ENCODE data around the gene ANGPTL4.
"Not testable (repeated sequence)": the region's sequence is repeated elsewhere in the genome, so short reads cannot be mapped to it uniquely, and the experiment has no call there.

Gene ANGPTL4

DNA sequence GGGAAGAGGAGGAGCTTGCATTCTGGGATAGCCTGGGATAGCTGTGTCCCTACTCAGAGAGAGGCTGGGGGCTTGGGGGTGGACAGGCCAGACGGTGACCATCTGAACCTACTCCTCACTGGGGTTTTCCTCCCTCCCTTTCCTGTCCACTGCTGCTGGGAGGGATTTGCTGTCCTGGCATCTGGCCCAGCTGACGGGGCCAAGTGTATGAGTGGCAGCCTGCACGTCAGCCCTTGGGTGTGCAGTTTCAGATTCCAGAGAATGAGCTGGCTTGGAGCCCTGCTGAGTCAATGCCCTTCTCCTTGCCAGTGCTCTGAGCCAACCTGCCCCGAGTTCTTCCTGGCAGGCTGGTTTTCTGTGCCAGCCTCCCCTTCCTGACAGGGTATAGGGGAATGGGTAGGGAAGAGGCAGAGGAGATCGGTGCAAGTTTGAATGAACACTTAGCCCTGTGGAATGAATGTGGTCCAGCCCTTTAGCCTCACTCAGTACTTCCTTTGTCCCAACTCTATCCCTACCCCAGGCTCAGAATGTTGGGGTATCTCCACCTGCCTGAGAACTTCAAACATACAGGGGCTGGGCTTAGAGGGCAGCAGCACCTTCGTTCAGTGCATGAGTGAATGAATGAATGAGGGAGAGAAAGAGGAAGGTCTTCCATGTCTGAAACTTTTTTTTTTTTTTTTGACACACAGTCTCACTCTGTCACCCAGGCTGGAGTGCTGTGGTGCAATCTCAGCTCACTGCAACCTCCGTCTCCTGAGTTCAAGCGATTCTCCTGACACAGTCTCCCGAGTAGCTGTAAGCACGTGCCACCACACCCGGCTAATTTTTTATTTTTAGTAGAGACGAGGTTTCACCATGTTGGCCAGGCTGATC, 1.8 kb upstream of the ANGPTL4 start:
- in situ Hi-C loops (cut with HindIII; ENCODE audit: low sequenced_read_pairs): no loop called here

DNA sequence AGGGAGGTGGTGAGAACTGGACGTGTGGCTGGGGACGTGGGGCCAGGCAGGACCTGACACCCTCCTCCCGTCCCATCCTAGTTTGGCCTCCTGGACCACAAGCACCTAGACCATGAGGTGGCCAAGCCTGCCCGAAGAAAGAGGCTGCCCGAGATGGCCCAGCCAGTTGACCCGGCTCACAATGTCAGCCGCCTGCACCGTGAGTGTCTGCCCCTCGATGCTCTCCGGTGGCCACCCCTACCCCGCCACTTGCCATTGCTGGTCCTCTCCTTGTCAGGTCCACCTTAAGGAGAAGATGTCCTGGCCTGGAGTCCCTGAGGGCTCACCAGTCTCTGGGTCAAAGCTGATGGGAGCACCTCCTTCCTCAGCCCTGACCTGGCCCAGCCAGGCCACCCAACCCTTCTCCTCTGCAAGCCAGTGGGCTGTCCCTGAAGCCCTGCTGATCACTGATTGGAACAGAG, 2.2 kb downstream of the ANGPTL4 start:
- in situ Hi-C loops (cut with HindIII; ENCODE audit: low sequenced_read_pairs): no loop called here

DNA sequence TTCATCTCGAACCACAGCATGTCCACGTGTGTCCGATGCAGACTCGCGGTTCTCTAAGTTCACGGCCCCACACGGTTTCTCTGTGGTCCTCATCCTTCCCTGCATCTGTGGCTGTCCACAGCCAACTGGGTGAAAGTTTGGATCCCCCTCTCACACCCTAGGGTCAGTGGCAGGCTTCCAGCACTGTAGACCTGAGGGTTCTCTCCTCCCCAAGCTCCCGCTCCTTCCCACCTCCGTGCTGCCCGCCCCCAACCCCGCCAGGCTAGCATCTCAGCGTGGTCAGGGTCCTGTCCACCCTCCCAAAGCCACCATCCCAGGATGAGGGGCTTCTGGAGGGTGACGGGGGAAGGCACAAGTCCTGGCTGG, 3.0 kb downstream of the ANGPTL4 start:
- in situ Hi-C loops (cut with HindIII; ENCODE audit: low sequenced_read_pairs): no loop called here

DNA sequence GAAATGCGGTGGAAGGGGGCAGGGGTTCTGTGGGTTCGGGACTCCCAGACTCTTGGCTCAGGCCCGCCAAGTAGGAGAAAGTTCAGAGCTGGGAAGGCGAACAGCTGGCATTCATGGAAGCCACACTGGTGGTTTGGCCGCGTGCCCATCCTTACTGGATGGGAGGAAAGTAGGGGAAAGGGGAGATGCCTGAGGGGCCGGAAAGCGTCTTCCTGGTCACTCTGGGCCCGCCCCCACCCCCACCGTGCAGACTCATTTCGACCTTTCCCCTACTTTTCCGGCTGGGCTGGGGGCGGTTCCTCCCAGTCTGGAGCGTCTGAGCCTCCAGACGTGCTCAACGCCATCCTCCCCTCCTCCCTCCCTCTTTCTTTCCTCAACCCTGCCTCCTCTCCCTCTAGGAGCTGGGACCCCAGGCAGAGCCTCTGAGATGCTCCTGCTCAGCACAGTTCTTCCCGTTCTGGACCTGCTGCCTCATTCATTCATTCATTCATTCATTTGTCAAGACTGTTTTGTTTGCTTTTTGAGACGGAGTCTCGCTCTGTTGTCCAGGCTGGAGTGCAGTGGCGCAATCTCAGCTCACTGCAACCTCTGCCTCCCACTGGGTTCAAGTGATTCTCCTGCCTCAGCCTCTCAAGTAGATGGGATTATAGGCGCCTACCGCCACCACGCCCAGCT, 3.5 kb downstream of the ANGPTL4 start:
- in situ Hi-C loops (cut with HindIII; ENCODE audit: low sequenced_read_pairs): no loop called here

DNA sequence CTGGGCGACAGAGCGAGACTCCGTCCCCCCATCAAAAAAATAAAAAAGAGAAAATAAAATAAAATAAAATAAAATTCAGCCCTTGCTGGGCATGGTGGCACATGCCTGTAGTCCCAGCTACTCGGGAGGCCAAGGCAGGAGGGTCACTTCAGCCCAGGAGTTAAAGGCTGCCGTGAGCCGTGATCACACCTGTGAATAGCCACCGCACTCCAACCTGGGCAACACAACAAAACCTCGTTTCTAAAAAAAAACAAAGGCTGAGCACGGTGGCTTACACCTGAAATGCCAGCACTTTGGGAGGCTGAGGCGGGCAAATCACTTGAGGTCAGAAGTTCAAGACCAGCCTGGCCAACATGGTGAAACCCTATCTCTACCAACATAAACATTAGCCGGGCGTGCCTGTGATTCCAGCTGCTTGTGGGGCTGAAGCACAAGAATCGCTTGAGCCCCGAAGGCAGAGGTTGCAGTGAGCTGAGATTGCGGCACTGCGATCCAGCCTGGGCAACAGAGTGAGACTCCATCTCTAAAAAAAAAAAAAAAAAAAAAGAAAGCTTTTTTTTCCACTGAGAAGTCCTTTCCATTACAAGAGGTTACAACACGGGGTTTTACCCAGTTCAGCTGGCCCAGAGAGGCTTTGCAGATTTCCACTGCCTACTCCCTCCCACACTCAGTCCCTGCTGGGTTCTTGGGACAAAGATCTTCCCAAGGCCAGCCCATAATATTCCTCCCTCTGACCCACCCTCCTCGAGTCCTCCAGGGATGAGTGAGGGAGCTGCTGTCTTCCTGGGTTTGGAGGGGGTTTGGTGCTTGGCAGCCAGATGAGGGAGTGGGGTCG, 6.4 kb downstream of the ANGPTL4 start:
- in situ Hi-C loops (cut with HindIII; ENCODE audit: low sequenced_read_pairs): loop anchor here (5.0 kb wide), 1 partner anchor 77 kb away; no protein-coding TSS in a partner anchor

DNA sequence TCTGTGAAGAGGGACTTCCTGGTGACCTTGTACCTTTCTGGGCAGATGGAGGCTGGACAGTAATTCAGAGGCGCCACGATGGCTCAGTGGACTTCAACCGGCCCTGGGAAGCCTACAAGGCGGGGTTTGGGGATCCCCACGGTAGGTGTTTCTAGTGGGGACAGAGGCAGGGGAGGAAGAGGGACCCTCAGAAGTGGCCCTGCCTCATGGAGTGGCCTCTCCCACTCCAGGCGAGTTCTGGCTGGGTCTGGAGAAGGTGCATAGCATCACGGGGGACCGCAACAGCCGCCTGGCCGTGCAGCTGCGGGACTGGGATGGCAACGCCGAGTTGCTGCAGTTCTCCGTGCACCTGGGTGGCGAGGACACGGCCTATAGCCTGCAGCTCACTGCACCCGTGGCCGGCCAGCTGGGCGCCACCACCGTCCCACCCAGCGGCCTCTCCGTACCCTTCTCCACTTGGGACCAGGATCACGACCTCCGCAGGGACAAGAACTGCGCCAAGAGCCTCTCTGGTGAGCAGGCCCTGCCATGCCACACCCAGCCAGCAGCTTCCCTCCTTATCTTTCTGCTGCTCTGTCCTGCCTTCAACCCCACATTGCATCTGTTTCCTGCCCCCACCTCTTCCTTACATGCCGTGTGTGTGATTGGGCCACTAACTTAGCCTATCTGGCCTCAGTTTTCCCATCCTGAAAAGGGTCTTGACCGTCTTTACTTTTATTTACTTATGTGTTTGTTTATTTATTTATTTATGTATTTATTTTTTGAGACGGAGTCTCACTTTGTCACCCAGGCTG, 7.3 kb downstream of the ANGPTL4 start:
- in situ Hi-C loops (cut with HindIII; ENCODE audit: low sequenced_read_pairs): loop anchor here (5.0 kb wide), 1 partner anchor 76 kb away; no protein-coding TSS in a partner anchor

DNA sequence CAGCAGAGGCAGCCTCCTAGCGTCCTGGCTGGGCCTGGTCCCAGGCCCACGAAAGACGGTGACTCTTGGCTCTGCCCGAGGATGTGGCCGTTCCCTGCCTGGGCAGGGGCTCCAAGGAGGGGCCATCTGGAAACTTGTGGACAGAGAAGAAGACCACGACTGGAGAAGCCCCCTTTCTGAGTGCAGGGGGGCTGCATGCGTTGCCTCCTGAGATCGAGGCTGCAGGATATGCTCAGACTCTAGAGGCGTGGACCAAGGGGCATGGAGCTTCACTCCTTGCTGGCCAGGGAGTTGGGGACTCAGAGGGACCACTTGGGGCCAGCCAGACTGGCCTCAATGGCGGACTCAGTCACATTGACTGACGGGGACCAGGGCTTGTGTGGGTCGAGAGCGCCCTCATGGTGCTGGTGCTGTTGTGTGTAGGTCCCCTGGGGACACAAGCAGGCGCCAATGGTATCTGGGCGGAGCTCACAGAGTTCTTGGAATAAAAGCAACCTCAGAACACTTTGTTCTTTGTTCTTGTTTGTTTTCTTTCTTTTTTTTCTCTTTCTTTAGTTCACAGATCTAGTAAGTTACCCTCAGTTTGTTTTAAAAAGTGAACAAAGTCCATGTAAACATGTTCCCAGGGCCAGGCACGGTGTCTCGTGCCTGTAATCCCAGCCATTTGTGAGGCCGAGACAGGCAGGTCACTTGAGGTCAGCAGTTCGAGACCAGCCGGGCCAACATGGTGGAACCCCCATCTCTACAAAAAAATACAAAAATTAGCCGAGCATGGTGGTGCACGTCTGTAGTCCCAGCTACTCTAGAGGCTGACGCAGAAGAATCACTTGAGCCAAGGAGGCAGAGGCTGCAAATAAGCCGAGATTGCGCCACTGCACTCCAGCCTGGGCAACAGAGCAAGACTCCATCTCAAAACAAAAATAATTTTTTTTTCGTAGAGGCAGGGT, 10.2 kb downstream of the ANGPTL4 start:
- in situ Hi-C loops (cut with HindIII; ENCODE audit: low sequenced_read_pairs): loop anchor here (5.0 kb wide), 1 partner anchor 73 kb away; no protein-coding TSS in a partner anchor

DNA sequence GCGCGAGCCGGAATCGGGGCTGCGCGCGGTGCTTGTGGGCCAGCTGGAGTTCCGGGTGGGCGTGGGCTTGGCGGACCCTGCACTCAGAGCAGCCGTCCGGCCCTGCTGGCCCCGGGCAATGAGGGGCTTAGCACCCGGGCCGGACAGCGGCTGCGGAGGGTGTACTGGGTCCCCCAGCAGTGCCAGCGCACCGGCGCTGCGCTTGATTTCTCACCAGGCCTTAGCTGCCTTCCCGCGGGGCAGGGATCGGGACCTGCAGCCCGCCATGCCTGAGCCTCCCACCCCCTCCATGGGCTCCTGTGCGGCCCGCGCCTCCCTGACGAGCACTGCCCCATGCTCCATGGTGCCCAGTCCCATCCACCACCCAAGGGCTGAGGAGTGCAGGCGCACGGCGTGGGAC, 11.8 kb downstream of the ANGPTL4 start:
- in situ Hi-C loops (cut with HindIII; ENCODE audit: low sequenced_read_pairs): not testable (repeated sequence)

DNA sequence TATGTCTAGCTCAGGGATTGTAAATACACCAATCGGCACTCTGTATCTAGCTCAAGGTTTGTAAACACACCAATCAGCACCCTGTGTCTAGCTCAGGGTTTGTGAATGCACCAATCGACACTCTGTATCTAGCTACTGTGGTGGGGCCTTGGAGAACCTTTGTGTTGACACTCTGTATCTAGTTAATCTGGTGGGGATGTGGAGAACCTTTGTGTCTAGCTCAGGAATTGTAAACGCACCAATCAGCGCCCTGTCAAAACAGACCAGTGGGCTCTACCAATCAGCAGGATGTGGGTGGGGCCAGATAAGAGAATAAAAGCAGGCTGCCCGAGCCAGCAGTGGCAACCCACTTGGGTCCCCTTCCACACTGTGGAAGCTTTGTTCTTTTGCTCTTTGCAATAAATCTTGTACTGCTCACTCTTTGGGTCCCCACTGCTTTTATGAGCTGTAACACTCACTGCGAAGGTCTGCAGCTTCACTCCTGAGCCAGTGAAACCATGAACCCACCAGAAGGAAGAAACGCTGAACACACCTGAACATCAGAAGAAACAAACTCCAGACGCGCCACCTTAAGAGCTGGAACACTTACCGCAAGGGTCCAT, 12.5 kb downstream of the ANGPTL4 start:
- in situ Hi-C loops (cut with HindIII; ENCODE audit: low sequenced_read_pairs): not testable (repeated sequence)

DNA sequence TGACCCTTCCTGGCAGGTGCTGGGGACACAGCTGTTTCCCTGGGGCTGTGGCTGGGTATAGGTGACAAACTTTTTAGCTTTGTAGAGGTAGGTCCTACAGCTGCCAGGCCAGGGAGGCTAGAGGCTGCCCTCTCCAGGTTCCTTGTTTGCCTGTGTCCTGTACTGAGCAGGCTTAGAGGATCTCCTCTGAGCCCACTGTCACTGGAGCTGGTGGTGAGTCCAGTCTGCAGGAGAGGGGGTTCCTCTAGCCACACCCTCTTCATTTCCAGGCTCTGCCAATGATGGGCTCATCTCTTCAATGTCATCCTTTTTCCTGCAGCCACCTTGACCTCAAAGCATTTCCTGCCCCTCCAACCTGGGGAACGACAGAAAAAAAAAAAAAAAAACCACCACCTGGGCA, 13.6 kb downstream of the ANGPTL4 start:
- in situ Hi-C loops (cut with HindIII; ENCODE audit: low sequenced_read_pairs): no loop called here

DNA sequence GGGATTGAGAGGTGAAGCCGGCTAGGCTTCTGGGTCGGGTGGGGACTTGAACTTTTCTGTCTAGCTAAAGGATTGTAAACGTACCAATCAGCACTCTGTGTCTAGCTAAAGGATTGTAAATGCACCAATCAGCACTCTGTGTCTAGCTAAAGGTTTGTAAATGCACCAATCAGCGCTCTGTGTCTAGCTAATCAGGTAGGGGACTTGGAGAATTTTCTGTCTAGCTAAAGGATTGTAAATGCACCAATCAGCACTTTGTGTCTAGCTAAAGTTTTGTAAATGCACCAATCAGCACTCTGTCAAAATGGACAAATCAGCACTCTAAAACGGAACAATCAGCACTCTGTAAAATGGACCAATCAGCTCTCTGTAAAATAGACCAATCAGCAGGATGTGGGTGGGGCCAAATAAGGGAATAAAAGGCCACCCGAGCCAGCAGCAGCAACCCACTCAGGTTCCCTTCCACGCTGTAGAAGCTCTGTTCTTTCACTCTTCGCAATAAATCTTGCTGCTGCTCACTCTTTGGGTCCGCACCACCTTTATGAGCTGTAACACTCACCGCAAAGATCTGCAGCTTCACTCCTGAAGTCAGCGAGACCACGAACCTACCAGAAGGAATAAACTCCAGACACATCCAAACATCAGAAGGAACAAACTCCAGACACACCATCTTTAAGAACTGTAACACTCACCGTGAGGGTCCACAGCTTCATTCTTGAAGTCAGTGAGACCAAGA, 15.4 kb downstream of the ANGPTL4 start:
- in situ Hi-C loops (cut with HindIII; ENCODE audit: low sequenced_read_pairs): not testable (repeated sequence)

DNA sequence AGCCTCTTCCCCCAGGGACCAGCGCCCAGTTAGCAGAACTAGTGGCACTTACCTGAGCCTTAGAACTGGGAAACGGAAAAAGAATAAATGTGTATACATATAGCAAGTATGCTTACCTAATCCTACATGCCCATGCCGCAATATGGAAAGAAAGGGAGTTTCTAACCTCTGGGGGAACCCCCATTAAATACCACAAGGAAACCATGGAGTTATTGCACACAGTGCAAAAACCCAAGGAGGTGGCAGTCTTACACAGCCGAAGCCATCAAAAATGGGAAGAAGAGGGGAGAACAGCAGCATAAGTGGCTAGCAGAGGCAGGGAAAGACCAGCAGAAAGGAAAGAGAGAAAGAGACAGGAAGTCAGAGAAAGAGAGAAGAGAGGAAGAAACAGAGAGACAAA, 20.6 kb downstream of the ANGPTL4 start:
- in situ Hi-C loops (cut with HindIII; ENCODE audit: low sequenced_read_pairs): not testable (repeated sequence)

DNA sequence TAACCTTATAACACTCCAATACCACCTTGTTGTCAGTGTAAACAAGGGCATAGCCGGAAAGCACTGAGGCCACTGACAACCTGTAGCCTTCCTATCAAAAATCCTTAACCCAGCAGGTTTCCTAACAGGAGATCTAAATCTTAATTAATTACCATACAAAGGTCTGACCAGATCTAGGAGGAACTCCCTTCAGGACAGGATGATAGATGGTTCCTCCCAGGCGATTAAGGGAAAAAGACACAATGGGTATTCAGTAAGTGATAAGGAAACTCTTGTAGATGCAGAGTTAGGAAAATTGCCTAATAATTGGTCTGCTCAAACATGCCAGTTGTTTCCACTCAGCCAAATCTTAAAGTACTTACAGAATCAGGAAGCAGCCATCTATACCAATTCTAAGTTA, 21.1 kb downstream of the ANGPTL4 start:
- in situ Hi-C loops (cut with HindIII; ENCODE audit: low sequenced_read_pairs): not testable (repeated sequence)

DNA sequence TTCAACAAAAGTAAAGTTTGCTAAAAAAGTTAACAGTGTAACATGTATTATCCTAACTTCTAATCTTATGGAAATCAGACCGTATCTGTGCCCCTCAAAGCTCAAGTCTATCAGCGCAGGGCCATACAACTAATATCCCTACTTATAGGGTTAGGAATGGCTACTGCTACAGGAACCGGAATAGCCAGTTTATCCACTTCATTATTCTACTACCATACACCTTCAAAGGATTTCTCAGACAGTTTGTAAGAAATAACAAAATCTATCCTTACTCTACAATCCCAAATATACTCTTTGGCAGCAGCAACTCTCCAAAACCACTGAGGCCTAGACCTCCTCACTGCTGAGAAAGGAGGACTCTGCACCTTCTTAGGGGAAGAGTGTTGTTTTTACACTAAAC, 21.6 kb downstream of the ANGPTL4 start:
- in situ Hi-C loops (cut with HindIII; ENCODE audit: low sequenced_read_pairs): not testable (repeated sequence)

DNA sequence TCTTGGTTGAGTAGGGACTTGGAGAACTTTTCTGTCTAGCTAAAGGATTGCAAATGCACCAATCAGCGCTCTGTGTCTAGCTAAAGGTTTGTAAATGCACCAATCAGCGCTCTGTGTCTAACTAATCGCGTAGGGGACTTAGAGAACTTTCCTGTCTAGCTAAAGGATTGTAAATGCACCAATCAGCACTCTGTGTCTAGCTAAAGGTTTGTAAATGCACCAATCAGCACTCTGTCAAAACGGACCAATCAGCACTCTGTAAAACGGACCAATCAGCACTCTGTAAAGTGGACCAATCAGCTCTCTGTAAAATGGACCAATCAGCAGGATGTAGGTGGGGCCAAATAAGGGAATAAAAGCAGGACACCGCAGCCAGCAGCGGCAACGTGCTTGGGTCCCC, 22.5 kb downstream of the ANGPTL4 start:
- in situ Hi-C loops (cut with HindIII; ENCODE audit: low sequenced_read_pairs): not testable (repeated sequence)

DNA sequence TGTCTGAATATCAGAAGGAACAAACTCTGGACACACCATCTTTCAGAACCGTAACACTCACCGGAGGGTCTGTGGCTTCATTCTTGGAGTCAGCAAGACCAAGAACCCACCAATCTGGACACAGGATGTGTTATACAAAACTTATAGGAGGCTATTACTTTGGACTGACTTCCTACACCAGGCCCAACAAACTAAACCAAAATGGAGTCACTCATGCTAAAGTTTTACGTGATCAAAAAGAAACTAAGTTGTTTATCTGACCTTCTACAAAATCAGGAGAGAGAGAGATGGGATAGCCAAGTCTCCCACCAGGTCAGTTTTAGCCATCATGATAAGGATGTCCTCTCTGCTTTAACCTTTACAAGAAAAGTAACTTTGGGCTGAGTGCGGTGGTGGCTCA, 23.0 kb downstream of the ANGPTL4 start:
- in situ Hi-C loops (cut with HindIII; ENCODE audit: low sequenced_read_pairs): no loop called here

DNA sequence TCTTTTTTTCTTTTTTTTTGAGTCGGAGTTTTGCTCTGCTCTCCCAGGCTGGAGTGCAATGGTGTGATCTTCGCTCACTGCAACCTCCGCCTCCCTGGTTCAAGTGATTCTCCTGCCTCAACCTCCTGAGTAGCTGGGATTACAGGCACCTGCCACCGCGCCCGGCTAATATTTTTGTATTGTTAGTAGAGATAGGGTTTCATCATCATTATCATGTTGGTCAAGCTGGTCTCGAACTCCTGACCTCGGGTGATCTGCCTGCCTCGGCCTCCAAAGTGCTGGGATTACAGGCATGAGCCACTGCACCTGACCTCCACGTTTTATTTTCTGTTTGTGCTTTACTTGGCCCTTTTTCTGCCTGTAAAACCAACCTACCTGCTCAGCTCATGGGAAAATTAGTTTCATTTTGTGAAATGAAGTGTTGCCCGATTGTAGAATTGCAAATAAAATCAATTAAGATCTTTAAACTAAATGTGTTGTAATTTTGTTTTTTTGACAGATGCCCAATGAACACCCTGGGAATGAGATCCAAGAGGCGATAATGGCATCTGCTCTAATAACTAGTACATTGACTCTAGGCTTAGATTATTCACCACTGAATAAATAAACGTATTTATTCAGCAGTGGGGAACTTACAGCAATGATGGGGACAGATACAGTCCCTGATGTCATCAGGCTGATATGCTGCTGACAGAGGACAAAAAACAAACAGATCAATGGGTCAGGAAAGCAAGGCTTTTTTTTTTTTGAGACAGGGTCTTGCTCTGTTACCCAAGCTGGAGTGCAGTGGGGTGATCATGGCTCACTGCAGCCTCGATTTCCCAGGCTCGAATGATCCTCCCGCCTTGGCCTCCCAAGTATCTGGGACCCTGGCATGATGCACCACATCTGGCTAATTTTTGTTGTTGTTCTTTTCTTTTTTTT, 24.0 kb downstream of the ANGPTL4 start:
- in situ Hi-C loops (cut with HindIII; ENCODE audit: low sequenced_read_pairs): no loop called here
